Measurements from ENCODE around the gene COX19.

The COX19 gene

DNA sequence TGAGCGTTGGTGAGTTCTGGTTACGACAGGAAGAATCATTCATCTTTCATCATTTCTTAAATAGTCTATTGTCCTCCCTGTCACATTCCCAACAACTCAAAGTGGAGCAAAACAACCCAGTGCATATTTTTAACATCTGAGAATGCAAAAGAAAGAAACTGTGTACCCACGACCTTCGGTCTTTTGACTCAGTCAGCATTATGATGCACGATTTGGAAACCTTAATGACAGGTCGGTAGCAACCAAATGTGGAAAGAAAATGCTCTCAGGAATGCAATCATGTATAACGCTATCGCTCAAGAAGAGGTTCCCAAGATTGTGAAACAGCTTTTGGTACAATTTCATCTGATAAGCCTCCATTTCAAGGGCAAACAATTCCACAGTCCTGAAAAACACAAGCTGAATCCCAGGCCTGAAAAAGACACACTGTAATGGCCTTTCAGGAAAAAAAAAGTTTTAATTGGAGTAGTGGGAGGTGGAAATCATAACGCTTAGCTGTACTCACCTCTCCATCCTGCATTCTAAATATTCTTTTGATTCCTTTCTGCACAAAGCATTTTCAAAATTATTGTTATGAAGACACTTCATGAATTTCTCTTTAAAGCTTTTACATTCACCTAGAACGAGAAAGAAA is 2.6 kb downstream of the COX19 start:
- H3K27me3 ChIP-seq (ENCODE audit: insufficient read depth, low read length, poor library complexity): no peaks in the 10 kb centered on the region
- H3K4me3 ChIP-seq (ENCODE audit: low read depth in 1 of 2, low read length in 2 of 2): 0 out of 4 replicates have a peak overlapping the region, but pooled peaks of 1 of the 2 experiments have one; percentile 20
- TF ChIP-seq, protein P1, sequence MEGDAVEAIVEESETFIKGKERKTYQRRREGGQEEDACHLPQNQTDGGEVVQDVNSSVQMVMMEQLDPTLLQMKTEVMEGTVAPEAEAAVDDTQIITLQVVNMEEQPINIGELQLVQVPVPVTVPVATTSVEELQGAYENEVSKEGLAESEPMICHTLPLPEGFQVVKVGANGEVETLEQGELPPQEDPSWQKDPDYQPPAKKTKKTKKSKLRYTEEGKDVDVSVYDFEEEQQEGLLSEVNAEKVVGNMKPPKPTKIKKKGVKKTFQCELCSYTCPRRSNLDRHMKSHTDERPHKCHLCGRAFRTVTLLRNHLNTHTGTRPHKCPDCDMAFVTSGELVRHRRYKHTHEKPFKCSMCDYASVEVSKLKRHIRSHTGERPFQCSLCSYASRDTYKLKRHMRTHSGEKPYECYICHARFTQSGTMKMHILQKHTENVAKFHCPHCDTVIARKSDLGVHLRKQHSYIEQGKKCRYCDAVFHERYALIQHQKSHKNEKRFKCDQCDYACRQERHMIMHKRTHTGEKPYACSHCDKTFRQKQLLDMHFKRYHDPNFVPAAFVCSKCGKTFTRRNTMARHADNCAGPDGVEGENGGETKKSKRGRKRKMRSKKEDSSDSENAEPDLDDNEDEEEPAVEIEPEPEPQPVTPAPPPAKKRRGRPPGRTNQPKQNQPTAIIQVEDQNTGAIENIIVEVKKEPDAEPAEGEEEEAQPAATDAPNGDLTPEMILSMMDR (IDR thresholded peaks at IDR 0.05; ENCODE audit: borderline replicate concordance, extremely low read depth, low read length, poor library complexity, severe bottlenecking): no peak
- TF ChIP-seq EZH2 (IDR thresholded peaks at IDR 0.05; ENCODE audit: borderline replicate concordance, low read depth, low read length, severe bottlenecking): no peak
- no peak for ATAC-seq (ENCODE audit: insufficient read depth, low read depth)
- peaks cover 32% of the 10 kb centered on the region for H3K4me1 ChIP-seq (ENCODE audit: insufficient read depth, low read length)
- peak overlapping the region; percentile 93; the same call in 1 of the 2 replicates for H3K9ac ChIP-seq (ENCODE audit: low read depth, low read length)
- H3K4me2 ChIP-seq (ENCODE audit: insufficient read depth, low read length): peak overlapping the region; percentile 81
- H4K20me1 ChIP-seq (ENCODE audit: insufficient read depth, low read length): peaks cover 63% of the 10 kb centered on the region
- no peaks in the 10 kb centered on the region for H3K9me3 ChIP-seq (ENCODE audit: insufficient read depth, low read length, severe bottlenecking)
- no peak overlapping the region for H2AFZ ChIP-seq (ENCODE audit: low read depth, low read length)
- H3K27ac ChIP-seq (ENCODE audit: low read length): no peak overlapping the region
- H3K36me3 ChIP-seq (ENCODE audit: insufficient read depth, low read length): peaks cover 53% of the 10 kb centered on the region
- H3K79me2 ChIP-seq (ENCODE audit: insufficient read depth, low read length): peaks cover 62% of the 10 kb centered on the region
- no peak for DNase-seq

DNA sequence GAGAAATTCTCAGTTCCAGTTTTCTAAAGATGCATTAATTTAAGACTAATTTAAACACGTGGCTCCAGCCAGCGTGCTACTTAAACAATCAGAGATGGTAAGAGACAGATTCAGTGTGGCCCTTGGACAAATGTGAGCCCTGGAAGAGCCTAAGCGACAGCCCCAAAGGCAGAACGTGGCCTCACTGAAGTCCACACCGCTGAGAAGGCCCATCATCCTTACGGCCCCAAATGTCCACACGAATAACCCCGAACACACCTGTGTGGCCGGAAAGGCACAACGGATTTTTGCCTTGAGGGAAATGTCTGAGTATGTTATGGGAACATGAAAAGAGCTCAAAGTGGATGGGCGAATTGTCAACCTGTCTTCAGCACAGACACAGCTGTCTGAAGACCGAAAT is 3.2 kb downstream of the COX19 start:
- peaks cover 69% of the 10 kb centered on the region for H4K20me1 ChIP-seq (ENCODE audit: insufficient read depth, low read length)
- ATAC-seq (ENCODE audit: insufficient read depth, low read depth) (no peak), DNase-seq (no peak)
- no peak overlapping the region for H3K4me3 ChIP-seq (ENCODE audit: low read depth in 1 of 2, low read length in 2 of 2)
- no peaks in the 10 kb centered on the region for H3K27me3 ChIP-seq (ENCODE audit: insufficient read depth, low read length, poor library complexity)
- H3K79me2 ChIP-seq (ENCODE audit: insufficient read depth, low read length): peaks cover 62% of the 10 kb centered on the region
- H2AFZ ChIP-seq (ENCODE audit: low read depth, low read length): no peak overlapping the region
- no peak overlapping the region for H3K9ac ChIP-seq (ENCODE audit: low read depth, low read length)
- no peak overlapping the region for H3K27ac ChIP-seq (ENCODE audit: low read length)
- H3K9me3 ChIP-seq (ENCODE audit: insufficient read depth, low read length, severe bottlenecking): no peaks in the 10 kb centered on the region
- H3K36me3 ChIP-seq (ENCODE audit: insufficient read depth, low read length): peaks cover 59% of the 10 kb centered on the region
- H3K4me2 ChIP-seq (ENCODE audit: insufficient read depth, low read length): no peak overlapping the region; the same call in 1 of the 2 replicates
- no peak for TF ChIP-seq EZH2 (IDR thresholded peaks at IDR 0.05; ENCODE audit: borderline replicate concordance, low read depth, low read length, severe bottlenecking)
- TF ChIP-seq, protein P1 (IDR thresholded peaks at IDR 0.05; ENCODE audit: borderline replicate concordance, extremely low read depth, low read length, poor library complexity, severe bottlenecking): no peak
- H3K4me1 ChIP-seq (ENCODE audit: insufficient read depth, low read length): peaks cover 32% of the 10 kb centered on the region

DNA sequence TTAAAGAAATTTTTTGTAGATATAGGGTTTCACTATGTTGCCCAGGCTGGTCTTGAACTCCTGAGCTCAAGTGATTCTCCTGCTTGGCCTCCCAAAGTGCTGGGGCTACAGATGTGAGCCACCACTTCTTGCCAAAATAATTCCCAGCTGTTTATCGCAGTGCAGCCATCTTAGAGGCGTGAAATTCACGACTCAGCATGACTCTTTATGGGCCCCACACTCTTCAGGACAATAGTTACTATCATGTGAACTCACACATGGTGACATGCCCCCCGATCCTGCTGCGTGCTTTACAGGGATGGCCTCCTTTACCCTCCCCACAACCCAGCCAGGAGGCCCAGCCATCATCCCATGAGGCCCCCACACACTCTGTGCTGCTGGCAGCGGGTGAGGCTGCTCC is 4.6 kb downstream of the COX19 start:
- no peak overlapping the region for H3K4me2 ChIP-seq (ENCODE audit: insufficient read depth, low read length)
- no peaks in the 10 kb centered on the region for H3K9me3 ChIP-seq (ENCODE audit: insufficient read depth, low read length, severe bottlenecking)
- peaks cover 62% of the 10 kb centered on the region for H3K79me2 ChIP-seq (ENCODE audit: insufficient read depth, low read length)
- TF ChIP-seq EZH2 (IDR thresholded peaks at IDR 0.05; ENCODE audit: borderline replicate concordance, low read depth, low read length, severe bottlenecking): no peak
- TF ChIP-seq, protein P1 (IDR thresholded peaks at IDR 0.05; ENCODE audit: borderline replicate concordance, extremely low read depth, low read length, poor library complexity, severe bottlenecking): no peak
- H3K4me3 ChIP-seq (ENCODE audit: low read depth in 1 of 2, low read length in 2 of 2): no peak overlapping the region
- H3K27ac ChIP-seq (ENCODE audit: low read length): no peak overlapping the region
- H4K20me1 ChIP-seq (ENCODE audit: insufficient read depth, low read length): peaks cover 71% of the 10 kb centered on the region
- H3K27me3 ChIP-seq (ENCODE audit: insufficient read depth, low read length, poor library complexity): no peaks in the 10 kb centered on the region
- DNase-seq (no peak), ATAC-seq (ENCODE audit: insufficient read depth, low read depth) (no peak)
- H3K9ac ChIP-seq (ENCODE audit: low read depth, low read length): no peak overlapping the region
- peaks cover 30% of the 10 kb centered on the region for H3K4me1 ChIP-seq (ENCODE audit: insufficient read depth, low read length)
- H2AFZ ChIP-seq (ENCODE audit: low read depth, low read length): no peak overlapping the region
- H3K36me3 ChIP-seq (ENCODE audit: insufficient read depth, low read length): peaks cover 68% of the 10 kb centered on the region
